ENCODE data around the gene ATG7. TPM values are rescaled to one million over a fixed set of nuclear protein-coding genes. Genes with fewer than 3 reads are reported as not detected.

Gene ATG7
- total and polyA plus RNA-seq, 10 of the 15 experiments (the other 5 are each of a cell fraction or from before 2014, with no cell fraction given): 13.5 to 49.5 (median 26.4) TPM

- Histone ChIP-seq H3K79me2 (ENCODE audit: control insufficient read depth, insufficient read depth, low read length) (peaks cover 1% of the 10 kb centered on the region), H4K20me1 (ENCODE audit: control insufficient read depth, insufficient read depth) (no peaks in the 10 kb centered on the region; the same call in 1 of the 2 replicates), H3K4me2 (ENCODE audit: control insufficient read depth, insufficient read depth) (no peak overlapping the region), H3K27ac (ENCODE audit: control insufficient read depth, insufficient read depth) (no peak overlapping the region), H3K4me1 (ENCODE audit: control insufficient read depth, insufficient read depth, low read length) (no peaks in the 10 kb centered on the region), H3K36me3 (ENCODE audit: control insufficient read depth in 2 of 2, insufficient read depth in 2 of 2, low read length in 1 of 2) (peaks cover 9 to 12% of the 10 kb centered on the region in 2 experiments; a peak in 3 of 4 replicates), H3K9me3 (replicated peaks; ENCODE audit: control insufficient read depth, insufficient read depth, low read length) (no peaks in the 10 kb centered on the region), H2AFZ (ENCODE audit: control insufficient read depth, low read depth, low read length) (no peak overlapping the region), H3K27me3 (replicated peaks in 1 of 2; ENCODE audit: control insufficient read depth in 2 of 2, insufficient read depth in 2 of 2, low read length in 1 of 2) (no peaks in the 10 kb centered on the region), H3K9ac (ENCODE audit: control insufficient read depth, insufficient read depth, low read length) (no peak overlapping the region), H3K4me3 (no peak overlapping the region)
- DNase-seq (ENCODE audit: low read depth, low spot score) (no peak), ATAC-seq (no peak), FAIRE-seq (no peak)
- 98% methylated on average over 13 of the region's 13 CpGs for WGBS (ENCODE audit: insufficient coverage, insufficient replicate concordance, low lambda C conversion rate, missing lambda C conversion rate)
- intact Hi-C loops (cut with micrococcal nuclease; ENCODE audit: unreplicated experiment) (no loop called here), in situ Hi-C loops (cut with MboI) (no loop called here)
- ChIA-PET RAD21 (ENCODE audit: unreplicated experiment) (no interaction called here), SMC1A (ENCODE audit: uncharacterized antibody, unreplicated experiment) (no interaction called here), CTCF (no interaction called here), POLR2A (no interaction called here)
- BruUV-seq (replicated peaks): no TSS peak
- no peak for TF ChIP-seq BMI1 (IDR thresholded peaks at IDR 0.05; ENCODE audit: borderline replicate concordance)
- TF ChIP-seq ZNF274 (IDR thresholded peaks at IDR 0.05; ENCODE audit: insufficient read depth, insufficient read length): no peak
- TF ChIP-seq SKIL (IDR thresholded peaks at IDR 0.05; ENCODE audit: low read depth, poor library complexity, severe bottlenecking): no peak
- no peak for TF ChIP-seq MYC (IDR thresholded peaks at IDR 0.05; ENCODE audit: insufficient read depth, insufficient read length, insufficient replicate concordance, low read length, severe bottlenecking)
- TF ChIP-seq POLR2A (IDR thresholded peaks at IDR 0.05; ENCODE audit: low read depth, low read length): no peak
- no peak for TF ChIP-seq IKZF2 (IDR thresholded peaks at IDR 0.05)
- no peak for TF ChIP-seq TCF7 (IDR thresholded peaks at IDR 0.05; ENCODE audit: borderline replicate concordance)
- TF ChIP-seq MXI1 (IDR thresholded peaks at IDR 0.05; ENCODE audit: low read depth, low read length): no peak
- TF ChIP-seq TAF1 (IDR thresholded peaks at IDR 0.05; ENCODE audit: borderline replicate concordance, low read depth, low read length): no peak
- no peak for TF ChIP-seq KDM1A (IDR thresholded peaks at IDR 0.05; ENCODE audit: borderline replicate concordance)
- no peak for TF ChIP-seq ELK1 (IDR thresholded peaks at IDR 0.05; ENCODE audit: low read depth, low read length)
- TF ChIP-seq USF2 (IDR thresholded peaks at IDR 0.05; ENCODE audit: borderline replicate concordance, low read depth, low read length): no peak
- TF ChIP-seq HDAC6 (IDR thresholded peaks at IDR 0.05; ENCODE audit: unreplicated experiment): no peak
- no peak for TF ChIP-seq MYB (IDR thresholded peaks at IDR 0.05; ENCODE audit: borderline replicate concordance, low read depth, low read length)
- TF ChIP-seq CEBPZ (IDR thresholded peaks at IDR 0.05; ENCODE audit: low read depth, low read length): no peak
Measured at GRCh38 chr3:11569156-11569741, 297.1 kb downstream of the ATG7 start.
